HG03039 (cell line): ENCODE results near the gene AQR.
"Not testable (repeated sequence)": the region's sequence is repeated elsewhere in the genome, so short reads cannot be mapped to it uniquely, and the experiment has no call there.

Source experiments
- ATAC-seq: cut with Tn5 transposase; IDR thresholded peaks from one replicate; pipeline ENCODE4 v1.9.1; 2021; ENCODE audit warnings: mild to moderate bottlenecking, moderate library complexity; ENCODE audit not compliant: unreplicated experiment

The AQR gene

DNA sequence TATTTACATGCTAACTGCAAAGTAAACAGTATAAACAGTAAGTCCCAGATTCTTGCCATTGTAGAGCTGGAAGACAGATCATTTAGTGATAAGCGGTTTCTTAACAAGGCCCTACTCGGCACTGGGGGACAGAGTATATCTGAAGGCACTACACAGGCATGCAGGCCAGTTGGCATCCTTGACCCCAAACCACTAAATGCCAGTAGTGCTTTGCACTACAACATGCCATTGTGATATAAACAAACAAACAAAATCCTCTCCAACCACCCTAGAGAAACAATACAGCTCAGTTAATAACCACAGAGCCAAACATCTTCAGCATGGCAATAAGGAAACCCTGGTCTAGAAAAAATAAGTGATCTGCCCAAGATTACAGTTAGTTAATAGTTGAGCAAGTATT is 5.3 kb downstream of the AQR start:
- ATAC-seq = no peak

DNA sequence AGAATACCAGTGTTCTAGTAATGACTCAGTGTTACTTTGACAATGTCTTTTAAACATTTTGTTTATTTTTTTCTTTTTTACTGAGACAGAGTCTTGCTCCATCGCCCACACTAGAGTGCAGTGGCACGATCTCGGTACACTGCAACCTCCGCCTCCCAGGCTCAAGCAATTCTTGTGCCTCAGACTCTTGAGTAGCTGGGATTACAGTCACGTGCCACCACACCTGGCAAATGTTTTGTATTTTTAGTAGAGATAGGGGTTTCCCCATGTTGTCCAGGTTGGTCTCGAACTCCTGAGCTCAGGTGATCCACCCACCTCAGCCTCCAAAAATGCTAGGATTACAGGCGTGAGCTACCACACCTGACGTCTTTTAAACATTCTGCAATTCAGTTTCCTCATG is 15.7 kb downstream of the AQR start:
- ATAC-seq = no peak

DNA sequence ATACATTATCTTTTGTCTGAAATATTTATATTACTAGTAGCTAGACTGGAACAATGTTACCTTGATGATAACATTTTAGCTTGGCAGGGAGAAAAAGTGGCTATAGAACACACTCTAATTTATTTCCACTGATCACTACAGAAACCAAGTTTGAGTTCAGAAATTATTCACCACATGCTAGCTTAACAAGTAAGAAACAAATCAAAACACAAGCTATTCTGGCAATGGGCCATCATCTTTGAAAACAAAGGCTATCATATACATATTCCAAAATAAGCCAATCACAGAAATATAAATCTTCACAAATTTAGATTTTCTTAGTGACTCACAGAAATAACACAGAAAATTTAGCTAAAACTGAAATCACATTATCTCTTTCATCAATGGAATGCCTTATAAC is 17.1 kb downstream of the AQR start:
- ATAC-seq = no peak

DNA sequence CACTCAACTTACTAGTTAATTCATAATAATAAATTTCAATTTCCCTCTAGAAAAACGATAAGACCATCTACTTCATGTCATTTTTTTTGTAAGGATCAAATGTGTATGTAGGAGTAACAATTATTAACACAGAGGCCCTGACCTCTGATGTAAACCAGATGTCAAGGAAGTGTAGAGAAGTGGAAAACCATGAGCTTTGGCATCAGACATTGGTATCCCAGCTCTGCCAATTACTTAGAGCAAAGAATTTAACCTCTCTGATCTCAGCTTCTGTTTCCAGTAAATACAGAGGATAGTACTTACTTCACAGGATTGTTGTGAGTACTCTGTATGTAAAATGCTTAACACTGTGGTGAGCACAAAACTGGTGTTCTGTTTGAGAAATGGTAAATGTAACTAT is 17.5 kb downstream of the AQR start:
- no peak for ATAC-seq

DNA sequence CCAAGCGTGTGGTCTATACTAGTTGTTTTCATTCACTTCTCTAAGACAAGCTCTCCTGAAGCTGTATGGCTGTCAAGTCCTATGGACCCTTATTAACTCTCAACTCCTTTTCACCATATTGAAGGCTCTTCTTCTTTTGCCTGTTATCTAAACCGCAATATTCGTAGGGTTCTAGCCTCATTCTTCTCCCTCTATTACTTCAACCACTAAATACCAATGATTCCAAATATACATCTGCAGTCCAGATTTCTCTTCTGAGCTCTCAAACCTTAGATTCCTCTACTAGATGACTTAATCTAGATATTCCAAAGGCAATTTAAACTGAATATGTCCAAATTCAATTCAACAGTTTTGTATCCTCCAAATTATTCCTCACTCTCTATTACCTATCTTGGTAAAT is 24.6 kb downstream of the AQR start:
- ATAC-seq = no peak

DNA sequence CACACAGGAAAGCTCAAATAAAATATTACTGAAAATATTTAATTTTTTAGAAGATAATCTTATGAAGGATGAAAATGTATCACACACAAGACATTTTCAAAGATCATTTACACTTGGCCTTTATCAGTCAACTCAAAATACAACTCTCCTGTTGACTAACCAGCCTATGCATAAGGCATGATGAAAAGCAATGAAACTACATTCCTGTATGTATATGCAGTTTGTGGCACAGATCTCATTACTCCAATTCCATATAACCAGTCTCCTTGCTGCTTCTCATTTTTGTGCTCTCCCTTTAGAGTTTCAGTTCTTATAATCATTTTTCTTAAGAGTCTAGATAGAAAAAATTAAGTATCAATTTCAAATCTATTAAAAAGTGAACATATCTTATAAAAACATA is 25.8 kb downstream of the AQR start:
- no peak for ATAC-seq

DNA sequence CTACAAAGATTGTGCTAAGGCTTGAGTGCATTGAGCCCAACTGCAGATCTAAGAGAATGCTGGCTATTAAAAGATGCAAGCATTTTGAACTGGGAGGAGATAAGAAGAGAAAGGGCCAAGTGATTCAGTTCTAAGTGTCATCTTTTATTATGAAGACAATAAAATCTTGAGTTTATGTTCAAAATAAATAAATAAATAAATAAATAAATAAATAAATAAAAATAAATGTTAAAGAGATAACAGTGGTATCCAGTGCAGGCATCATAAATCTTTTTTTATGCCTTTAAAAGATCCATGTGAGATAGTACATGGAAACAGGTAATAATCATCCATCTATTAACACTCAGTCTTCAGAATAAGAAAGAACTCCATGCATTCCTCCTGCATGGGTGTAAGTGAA is 26.3 kb downstream of the AQR start:
- not testable (repeated sequence) for ATAC-seq

DNA sequence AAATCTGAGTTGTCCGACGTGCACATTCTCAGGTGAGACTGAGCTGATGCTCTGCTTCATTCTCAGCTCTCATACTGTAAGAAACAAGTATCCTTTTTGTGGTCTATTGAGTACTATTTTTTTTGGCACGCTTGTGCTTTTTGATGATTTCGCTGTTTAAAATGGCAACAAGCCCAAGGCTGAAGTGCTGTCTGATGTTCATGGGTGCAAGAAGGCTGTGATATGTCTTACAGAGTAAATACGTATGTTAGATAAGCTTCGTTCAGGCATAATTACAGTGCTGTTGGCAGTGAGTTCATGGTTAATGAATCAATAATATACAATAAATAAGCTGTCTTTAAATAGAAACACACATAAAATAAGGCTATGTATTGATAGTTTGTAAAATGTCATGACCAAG is 27.2 kb downstream of the AQR start:
- ATAC-seq = no peak

DNA sequence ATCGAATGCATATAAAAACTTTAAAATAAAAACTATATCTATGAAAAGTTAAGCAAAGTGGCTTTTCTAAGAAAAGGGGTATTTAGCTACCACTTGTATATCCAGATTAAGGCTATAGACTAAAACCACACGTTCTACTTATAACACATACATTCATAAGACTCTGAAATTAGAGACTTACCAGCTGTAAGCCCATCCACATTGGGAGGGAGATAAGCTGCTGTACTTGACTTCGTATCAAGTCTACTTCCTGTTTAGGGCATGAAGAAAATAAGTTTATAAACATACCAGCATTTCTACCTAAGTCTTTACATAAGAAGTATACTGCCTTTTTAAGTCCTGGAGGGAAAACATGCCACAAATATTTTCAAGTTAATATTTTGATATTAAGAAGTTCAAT is 27.7 kb downstream of the AQR start:
- ATAC-seq = no peak

DNA sequence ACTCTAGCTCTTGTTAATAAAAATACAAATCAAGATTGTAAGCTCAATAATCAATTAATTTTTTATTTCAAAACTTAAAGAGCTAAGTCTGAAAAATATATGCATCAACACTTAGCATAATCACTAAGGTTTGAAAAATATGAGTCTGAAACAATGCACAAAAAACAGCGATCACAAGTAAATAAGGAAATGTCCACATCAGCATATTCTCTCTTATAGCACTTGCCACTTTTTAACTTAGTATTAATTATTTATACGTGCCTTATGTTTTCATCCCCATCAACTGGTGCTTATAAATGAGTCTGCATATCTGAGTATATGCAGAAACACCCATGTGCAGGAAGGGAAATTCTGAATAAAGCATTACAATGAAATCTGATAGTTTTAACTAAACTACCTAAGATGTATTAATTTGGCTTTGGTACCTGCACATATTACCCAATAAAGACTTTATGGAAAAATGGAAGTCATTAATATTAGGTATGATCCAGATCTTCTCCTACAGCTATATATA is 28.3 kb downstream of the AQR start:
- ATAC-seq = no peak

DNA sequence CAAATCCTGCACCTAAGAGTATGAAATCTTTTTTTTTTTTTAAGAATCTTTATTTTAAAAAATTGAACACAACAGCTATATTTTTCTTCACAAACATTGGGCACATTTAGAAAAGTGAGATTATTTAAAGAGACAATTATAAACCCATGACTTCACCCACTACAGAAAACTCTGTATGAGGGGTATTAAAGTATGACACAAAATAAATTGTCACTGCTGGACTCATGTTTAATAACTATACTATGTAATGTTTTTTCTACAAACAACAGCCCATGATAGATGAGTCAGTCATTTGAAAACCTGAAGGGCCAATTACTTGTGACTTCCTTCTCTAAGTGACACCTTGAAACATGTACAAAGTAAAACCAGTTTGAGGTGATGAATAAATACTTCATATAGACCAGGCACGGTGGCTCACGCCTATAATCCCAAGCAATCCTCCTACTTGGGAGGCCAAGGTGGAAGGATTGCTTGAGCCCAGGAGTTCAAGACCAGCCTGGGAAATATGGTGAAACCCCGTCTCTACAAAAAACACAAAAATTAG is 36.0 kb downstream of the AQR start:
- no peak for ATAC-seq

DNA sequence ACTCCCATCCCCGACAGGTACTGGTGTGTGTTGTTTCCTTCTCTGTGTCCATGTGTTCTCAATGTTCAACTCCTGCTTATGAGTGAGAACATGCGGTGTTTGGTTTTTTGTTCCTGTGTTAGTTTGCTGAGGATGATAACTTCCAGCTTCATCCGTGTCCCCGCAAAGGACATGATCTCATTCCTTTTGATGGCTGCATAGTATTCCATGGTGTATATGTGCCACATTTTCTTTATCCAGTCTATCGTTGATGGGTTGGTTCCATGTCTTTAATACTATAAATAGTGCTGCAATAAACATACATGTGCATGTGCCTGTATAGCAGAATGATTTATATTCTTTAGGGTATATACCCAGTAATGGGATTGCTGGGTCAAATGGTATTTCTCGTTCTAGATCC is 41.2 kb downstream of the AQR start:
- ATAC-seq = not testable (repeated sequence)

DNA sequence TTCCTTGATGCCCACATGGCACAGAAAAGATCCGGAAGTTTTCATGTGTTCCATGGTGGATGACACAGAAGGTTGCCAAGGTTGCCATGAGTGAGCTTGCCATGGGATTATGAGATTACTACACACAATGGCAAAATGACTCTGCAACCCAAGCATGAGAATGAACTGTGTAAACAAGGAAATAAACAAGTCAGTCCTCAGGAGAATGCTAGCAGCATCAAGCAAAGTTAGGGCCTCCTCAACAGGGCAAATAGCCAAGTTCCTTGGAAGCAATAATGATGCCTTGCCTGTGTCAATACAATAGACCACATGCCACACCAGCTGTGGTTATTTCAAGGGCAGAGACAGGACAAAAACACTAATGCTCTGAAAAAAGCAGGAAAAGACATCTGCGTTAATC is 41.8 kb downstream of the AQR start:
- no peak for ATAC-seq

DNA sequence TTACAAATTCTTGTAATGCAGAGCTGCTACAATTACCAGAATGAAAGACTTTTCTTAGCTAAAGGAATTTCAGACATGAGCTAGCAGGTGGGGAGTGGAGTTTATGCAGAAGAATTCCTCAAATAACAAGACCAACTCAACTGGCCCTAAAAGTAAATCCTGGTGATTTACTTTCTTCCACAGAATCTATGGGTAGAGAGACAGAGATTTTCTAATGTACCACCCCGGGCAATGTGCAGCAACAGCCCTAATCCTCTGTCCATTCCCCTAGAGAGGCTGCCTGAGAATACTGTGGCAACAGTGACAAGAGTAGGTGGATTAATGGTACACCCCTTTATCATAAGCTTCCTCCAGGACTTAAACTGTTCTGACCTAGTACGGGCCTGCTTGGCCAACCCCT is 55.2 kb downstream of the AQR start:
- ATAC-seq = no peak

DNA sequence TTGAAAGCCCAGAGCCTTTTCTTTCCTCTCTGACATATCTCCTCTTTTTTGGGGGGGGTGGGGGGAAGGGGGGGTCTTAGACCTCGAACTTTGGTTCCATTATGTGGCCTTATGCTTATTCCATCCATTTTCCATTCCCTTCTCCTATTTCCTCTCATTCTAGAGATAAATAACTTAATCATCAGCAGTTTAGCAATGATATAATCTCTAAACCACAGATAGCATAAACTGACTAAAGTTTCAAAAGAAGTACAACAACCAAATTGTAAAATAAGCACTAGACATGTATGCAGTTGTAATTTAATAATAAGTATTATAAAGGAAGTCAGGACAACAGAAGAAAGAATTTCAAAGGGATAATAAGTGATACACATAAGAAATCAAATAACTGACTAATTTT is 64.5 kb downstream of the AQR start:
- no peak for ATAC-seq

DNA sequence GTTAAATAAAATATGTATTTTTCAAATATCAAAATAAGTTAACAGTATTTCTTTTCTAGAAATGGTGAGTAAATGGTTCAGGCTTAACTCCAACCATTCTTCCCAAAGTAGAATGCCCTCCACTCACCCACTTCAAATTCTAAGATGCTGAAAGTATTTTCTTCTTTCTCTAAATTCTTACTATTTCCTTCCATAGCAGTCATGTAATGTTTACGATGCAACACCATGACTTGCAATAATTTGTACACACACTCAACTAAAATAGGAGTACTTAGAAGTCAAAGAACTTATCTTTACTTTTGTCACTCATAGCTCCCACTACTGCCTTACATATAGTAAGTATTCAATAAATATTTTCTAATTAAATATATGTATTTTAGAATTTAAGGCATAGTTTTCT is 65.0 kb downstream of the AQR start:
- ATAC-seq = no peak

DNA sequence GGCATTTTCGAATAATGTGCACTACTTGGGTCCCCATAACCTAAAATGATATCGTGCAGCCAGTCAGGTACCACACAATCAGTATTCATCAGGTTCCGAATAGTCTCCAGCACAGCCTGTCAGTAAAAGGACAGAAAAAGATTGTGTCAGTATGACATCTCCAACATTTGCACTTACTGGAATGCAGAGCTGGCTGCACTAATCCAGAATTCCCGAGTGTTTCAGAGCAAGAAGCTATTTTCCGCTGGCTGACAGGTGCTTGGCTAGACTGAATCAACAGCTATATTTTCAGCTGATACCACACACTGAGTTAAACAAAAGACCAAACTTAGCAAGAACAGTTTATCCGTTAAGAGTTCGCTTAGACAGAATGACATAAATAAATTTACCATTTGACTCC is 68.8 kb downstream of the AQR start:
- ATAC-seq = no peak

DNA sequence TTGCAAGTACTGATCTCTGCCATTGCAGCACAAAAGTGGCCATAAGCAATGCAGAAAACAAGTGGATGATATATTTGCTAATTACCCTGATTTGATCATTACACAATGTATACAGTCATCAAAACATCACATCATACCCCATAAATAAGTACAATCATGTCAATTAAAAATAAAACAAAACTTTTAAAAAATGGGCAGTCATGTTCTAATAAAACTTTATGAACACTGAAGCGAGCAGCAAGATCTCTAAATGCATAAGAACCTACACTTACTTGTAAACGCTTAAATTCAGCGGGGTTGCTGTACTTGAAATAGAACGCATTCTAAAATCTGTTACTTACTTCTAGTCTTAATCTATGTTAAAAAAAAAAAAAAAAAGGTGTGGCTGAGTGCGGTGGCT is 73.4 kb downstream of the AQR start:
- no peak for ATAC-seq

DNA sequence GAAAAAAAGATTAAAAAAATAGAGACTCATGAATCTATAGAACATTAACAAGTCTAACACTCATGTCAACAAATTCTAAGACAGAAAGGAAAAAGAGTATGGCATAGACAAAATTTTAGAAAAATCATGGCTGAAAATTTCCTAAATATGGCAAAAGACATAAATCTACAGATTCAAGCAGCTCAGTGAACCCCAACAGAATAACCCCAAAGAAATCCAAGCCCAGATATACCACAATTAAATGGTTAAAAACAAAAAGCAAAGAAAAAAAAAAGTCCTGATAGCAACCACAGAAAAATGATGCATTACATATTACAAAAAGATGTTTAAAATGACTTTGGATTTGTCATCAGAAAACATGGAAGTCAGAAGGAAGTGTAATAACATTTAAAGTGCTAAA is 75.6 kb downstream of the AQR start:
- ATAC-seq = no peak

DNA sequence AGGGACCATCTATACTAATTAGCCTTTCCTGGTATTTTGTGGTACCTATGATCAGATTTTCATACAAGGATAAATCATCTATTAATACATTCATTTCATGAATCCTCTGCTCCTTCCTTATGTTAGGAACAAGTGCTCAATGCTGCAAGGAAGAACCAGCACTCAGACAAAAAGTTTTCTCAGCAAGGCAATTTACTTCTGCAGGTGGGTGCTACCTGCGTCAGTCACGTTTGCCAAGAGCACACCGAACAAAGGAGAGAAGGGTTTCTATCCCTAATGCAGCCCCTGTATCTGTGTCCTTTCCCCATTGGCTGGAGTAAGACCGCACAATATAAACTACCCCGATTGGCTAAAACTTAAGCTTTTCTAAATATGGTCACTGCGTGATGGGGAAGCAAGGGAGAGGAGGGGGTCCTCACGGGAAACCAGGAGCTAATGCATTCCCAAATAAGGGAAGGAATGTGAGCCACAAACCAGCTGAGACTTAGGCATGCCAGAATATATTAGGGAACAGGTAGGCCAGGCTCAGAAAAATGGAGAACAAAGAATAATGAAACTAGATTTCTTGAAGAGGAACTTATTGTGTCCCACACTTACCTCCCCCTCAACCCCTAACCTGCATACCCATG is 76.5 kb downstream of the AQR start:
- ATAC-seq = no peak

DNA sequence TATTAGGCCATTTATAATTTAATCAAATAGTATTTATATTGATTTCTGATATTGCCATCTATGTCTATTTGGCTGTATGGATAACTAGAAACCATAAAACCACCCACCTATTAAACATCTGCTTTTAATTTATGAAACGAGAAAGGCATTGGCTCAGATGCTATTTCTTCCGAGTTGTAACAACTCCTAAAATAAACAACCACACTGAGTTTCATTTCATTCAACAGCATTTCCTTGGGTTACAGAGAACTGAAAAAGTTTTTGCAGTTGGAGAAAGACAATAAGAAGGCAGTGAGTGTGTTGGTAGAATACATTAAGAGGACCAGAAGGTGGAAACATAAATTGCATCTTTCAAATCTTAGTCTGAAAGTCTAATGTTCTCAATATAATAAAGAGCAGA is 79.1 kb downstream of the AQR start:
- ATAC-seq = no peak

DNA sequence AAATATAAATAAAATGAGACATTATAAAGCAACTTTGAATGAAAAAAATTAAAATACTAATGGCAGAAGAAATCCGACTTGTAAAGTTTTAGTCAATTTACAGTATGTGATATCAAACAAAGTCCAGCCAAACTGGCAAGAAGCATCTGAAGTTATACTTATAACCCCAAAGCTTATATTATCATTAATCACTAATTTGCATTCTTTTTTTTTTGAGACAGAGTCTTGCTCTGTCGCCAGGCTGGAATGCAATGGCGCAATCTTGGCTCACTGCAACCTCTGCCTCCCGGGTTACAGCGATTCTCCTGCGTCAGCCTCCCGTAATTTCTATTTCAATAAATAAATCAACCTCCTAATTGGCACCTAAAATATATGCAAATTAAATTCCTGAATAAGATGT is 80.1 kb downstream of the AQR start:
- no peak for ATAC-seq

DNA sequence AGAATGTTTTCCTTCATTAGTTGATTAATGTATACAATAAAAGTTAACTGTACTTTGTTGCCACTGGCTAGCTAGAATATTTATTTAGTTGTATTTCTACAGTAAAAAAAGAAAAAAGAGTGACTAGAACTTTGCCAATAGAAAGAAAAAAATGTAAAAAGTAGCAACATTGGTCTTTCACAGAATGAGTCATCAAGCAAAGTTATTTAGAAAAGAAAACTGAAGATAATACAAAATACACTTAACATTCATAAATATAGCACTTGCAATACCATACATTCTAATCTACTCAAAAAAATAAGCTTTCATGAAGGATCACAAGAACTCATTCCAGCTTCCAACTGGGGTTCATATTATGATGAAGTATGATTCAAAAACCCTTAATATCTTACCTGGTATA is 83.4 kb downstream of the AQR start:
- no peak for ATAC-seq
